Fibroblast of lung (primary cell): Measurements from ENCODE around the gene POTED. TPM values are rescaled to one million over a fixed set of nuclear protein-coding genes. Genes with fewer than 3 reads are reported as not detected.
"Not testable (repeated sequence)": the region's sequence is repeated elsewhere in the genome, so short reads cannot be mapped to it uniquely, and the experiment has no call there.

Experiments
- DNase-seq, 2 donors: peaks; one replicate each; pipeline versions ENCODE4 v3.0.0 to v3.0.0-alpha.2; 2010; ENCODE audit warnings: low read depth in 2 of 2
- H2AFZ ChIP-seq: 2 replicates; pipeline ENCODE4 v1.5.1; 2012; ENCODE audit warnings: low read length, control low read depth, inconsistent platforms
- H3K27ac ChIP-seq: 2 replicates; pipeline ENCODE4 v1.5.1; 2011; ENCODE audit warnings: low read length, control low read depth; ENCODE audit not compliant: insufficient read depth
- H3K27me3 ChIP-seq: 2 replicates; pipeline ENCODE4 v1.5.1; 2011; ENCODE audit warnings: mild to moderate bottlenecking, low read length; ENCODE audit not compliant: control insufficient read depth, insufficient read depth
- H3K36me3 ChIP-seq: 2 replicates; pipeline ENCODE4 v1.5.1; 2011; ENCODE audit warnings: low read length; ENCODE audit not compliant: control insufficient read depth, insufficient read depth
- H3K4me1 ChIP-seq: 2 replicates; pipeline ENCODE4 v1.5.1; 2011; ENCODE audit warnings: low read length; ENCODE audit not compliant: control insufficient read depth, insufficient read depth; ENCODE audit errors: extremely low read depth
- H3K4me2 ChIP-seq: 2 replicates; pipeline ENCODE4 v1.5.1; 2011; ENCODE audit warnings: low read length, control low read depth; ENCODE audit not compliant: insufficient read depth; ENCODE audit errors: extremely low read depth
- H3K4me3 ChIP-seq, 4 experiments: fragments of 200-600 bp in 1 of 4; sonication (generic) in 1 of 4; replicated peaks in 1 of 4; 2 replicates each; pipeline ENCODE4 v1.5.1; 2011 to 2016; ENCODE audit warnings: low read length in 4 of 4, low read depth in 3 of 4, mild to moderate bottlenecking in 3 of 4, control low read depth in 2 of 4, inconsistent platforms in 1 of 4, mixed read lengths in 1 of 4; ENCODE audit not compliant: insufficient read depth in 1 of 4; ENCODE audit errors: control extremely low read depth in 1 of 4
- H3K79me2 ChIP-seq: 2 replicates; pipeline ENCODE4 v1.5.1; 2012; ENCODE audit warnings: mild to moderate bottlenecking, low read length, inconsistent platforms; ENCODE audit not compliant: control insufficient read depth, insufficient read depth
- H3K9ac ChIP-seq: 2 replicates; pipeline ENCODE4 v1.5.1; 2011; ENCODE audit warnings: mild to moderate bottlenecking, low read length, control low read depth; ENCODE audit not compliant: insufficient read depth
- H3K9me3 ChIP-seq: 2 replicates; pipeline ENCODE4 v1.5.1; 2012; ENCODE audit warnings: low read depth, low read length; ENCODE audit not compliant: control insufficient read depth, insufficient read depth
- H4K20me1 ChIP-seq: 2 replicates; pipeline ENCODE4 v1.5.1; 2011; ENCODE audit warnings: low read length; ENCODE audit not compliant: control insufficient read depth, insufficient read depth; ENCODE audit errors: extremely low read depth
- polyA minus RNA-seq: library from RNA; depleted of rRNA, polyadenylated mRNA; stranded (reverse); fragments of >200 nt; gene quantifications from 2 replicates; pipeline ENCODE4 v1.2.3, GENCODE V29; 2011; ENCODE audit warnings: low replicate concordance
- polyA plus RNA-seq, 2 donors: library from polyadenylated mRNA; depleted of rRNA in 1 of 2; stranded (reverse) in 1 of 2; unstranded in 1 of 2; fragments of >200 nt; gene quantifications; 2 replicates each; pipeline ENCODE4 v1.2.1, GENCODE V29; 2011 to 2012; ENCODE audit warnings: missing spikeins in 1 of 2
- total RNA-seq: library from RNA; depleted of rRNA; stranded (reverse); fragments of >200 nt; gene quantifications from 2 replicates; pipeline ENCODE4 v1.2.1, GENCODE V29; 2014

The POTED gene
- not detected in 2 replicates for total RNA-seq
- not detected in 2 replicates for polyA plus RNA-seq
- polyA plus RNA-seq (2012), result not detected in 2 replicates
- not detected in 2 replicates for polyA minus RNA-seq

GRCh38 chr21:13609477-13609876 lies at the start of gene POTED:
POTED (plus strand) TSS chr21:13609777; CDS start chr21:13610229, 452 bp downstream.
- H3K36me3 ChIP-seq, H3K4me1 ChIP-seq, H3K9me3 ChIP-seq, H3K9ac ChIP-seq, H2AFZ ChIP-seq, H4K20me1 ChIP-seq, DNase-seq, H3K79me2 ChIP-seq, H3K4me2 ChIP-seq, H3K27ac ChIP-seq, H3K4me3 ChIP-seq, H3K27me3 ChIP-seq: not testable (repeated sequence)

GRCh38 chr21:13650101-13650500 lies 40.5 kb downstream of the POTED start:
- not testable (repeated sequence) for H3K4me2 ChIP-seq, H3K27ac ChIP-seq, H4K20me1 ChIP-seq, H3K9ac ChIP-seq, H2AFZ ChIP-seq, H3K9me3 ChIP-seq, H3K4me3 ChIP-seq, H3K36me3 ChIP-seq, DNase-seq, H3K27me3 ChIP-seq, H3K79me2 ChIP-seq, H3K4me1 ChIP-seq

- H3K79me2 ChIP-seq, H3K27me3 ChIP-seq, H4K20me1 ChIP-seq, H3K9ac ChIP-seq, H3K4me1 ChIP-seq, H3K36me3 ChIP-seq, H3K9me3 ChIP-seq, DNase-seq, H2AFZ ChIP-seq, H3K4me2 ChIP-seq, H3K4me3 ChIP-seq, H3K27ac ChIP-seq: not testable (repeated sequence)
These were observed 42.2 kb downstream of the POTED start for GRCh38 chr21:13651746-13652145.
